Type B pancreatic cell (in vitro differentiated cells): ENCODE measurements around the gene SQSTM1. TPM values are rescaled to one million over a fixed set of nuclear protein-coding genes. Genes with fewer than 3 reads are reported as not detected.

ENCODE experiments used
- DNase-seq: peaks from one replicate; pipeline ENCODE4 v3.0.0; 2021; ENCODE audit warnings: mixed read lengths; ENCODE audit not compliant: unreplicated experiment; ENCODE audit errors: extremely low spot score
- H3K27ac Mint-ChIP-seq: 2 replicates; pipeline ENCODE4 v1.8.0; 2021; ENCODE audit warnings: mild to moderate bottlenecking, mixed read lengths
- H3K27me3 Mint-ChIP-seq: 2 replicates; pipeline ENCODE4 v1.8.0; 2021; ENCODE audit warnings: mixed read lengths
- H3K36me3 Mint-ChIP-seq: 2 replicates; pipeline ENCODE4 v1.8.0; 2021; ENCODE audit warnings: mixed read lengths
- H3K4me1 Mint-ChIP-seq: one replicate; pipeline ENCODE4 v1.8.0; 2021; ENCODE audit warnings: mixed read lengths; ENCODE audit not compliant: unreplicated experiment
- H3K4me3 Mint-ChIP-seq: 2 replicates; pipeline ENCODE4 v1.8.0; 2021; ENCODE audit warnings: mild to moderate bottlenecking, mixed read lengths
- H3K9me3 Mint-ChIP-seq: 2 replicates; pipeline ENCODE4 v1.8.0; 2021; ENCODE audit warnings: mixed read lengths
- CTCF ChIP-seq: fragments of 200-600 bp; sonication (generic); conservative IDR thresholded peaks from 2 replicates; pipeline ENCODE4 v1.5.0; 2021; ENCODE audit warnings: antibody characterized with exemption, mild to moderate bottlenecking
- total RNA-seq: library from RNA; stranded (reverse); gene quantifications from 2 replicates; pipeline ENCODE4 v1.2.1, GENCODE V29; 2021; ENCODE audit warnings: low replicate concordance

Gene SQSTM1
- total RNA-seq, 1 donor from 2014 or later = 133 TPM

- peaks cover 15% of the 10 kb centered on the region for H3K36me3 Mint-ChIP-seq
- no peak overlapping the region for H3K27ac Mint-ChIP-seq
- no peak overlapping the region for H3K4me3 Mint-ChIP-seq
These were observed 44.2 kb upstream of the SQSTM1 start for GRCh38 chr5:179776411-179776938.

GRCh38 chr5:179777456-179777855 is 43.2 kb upstream of the SQSTM1 start:
- H3K4me3 Mint-ChIP-seq = no peak overlapping the region
- H3K36me3 Mint-ChIP-seq = peaks cover 13% of the 10 kb centered on the region
- TF ChIP-seq CTCF = no peak
- H3K9me3 Mint-ChIP-seq = no peaks in the 10 kb centered on the region
- no peak overlapping the region for H3K27ac Mint-ChIP-seq
- H3K4me1 Mint-ChIP-seq = no peaks in the 10 kb centered on the region
- DNase-seq = no peak
- H3K27me3 Mint-ChIP-seq = no peaks in the 10 kb centered on the region

More at GRCh38 chr5:179776411-179776938, 44.2 kb upstream of the SQSTM1 start:
- no peaks in the 10 kb centered on the region for H3K4me1 Mint-ChIP-seq
- H3K9me3 Mint-ChIP-seq = no peaks in the 10 kb centered on the region
- no peak for TF ChIP-seq CTCF
- H3K27me3 Mint-ChIP-seq = no peaks in the 10 kb centered on the region
- no peak for DNase-seq

GRCh38 chr5:179777909-179778308 is 42.8 kb upstream of the SQSTM1 start:
- Mint-ChIP-seq H3K4me1 (no peaks in the 10 kb centered on the region), H3K4me3 (no peak overlapping the region)

GRCh38 chr5:179778591-179778990 is 42.1 kb upstream of the SQSTM1 start:
- H3K4me3 Mint-ChIP-seq = no peak overlapping the region
- no peak for TF ChIP-seq CTCF
- DNase-seq = no peak
- H3K4me1 Mint-ChIP-seq = no peaks in the 10 kb centered on the region
- H3K27me3 Mint-ChIP-seq = no peaks in the 10 kb centered on the region
- no peaks in the 10 kb centered on the region for H3K9me3 Mint-ChIP-seq
- H3K36me3 Mint-ChIP-seq = peaks cover 6% of the 10 kb centered on the region
- no peak overlapping the region for H3K27ac Mint-ChIP-seq

More at GRCh38 chr5:179777909-179778308, 42.8 kb upstream of the SQSTM1 start:
- peaks cover 10% of the 10 kb centered on the region for H3K36me3 Mint-ChIP-seq
- TF ChIP-seq CTCF = no peak
- H3K27me3 Mint-ChIP-seq = no peaks in the 10 kb centered on the region
- DNase-seq = no peak
- H3K27ac Mint-ChIP-seq = peak overlapping the region; percentile 22
- no peaks in the 10 kb centered on the region for H3K9me3 Mint-ChIP-seq

- TF ChIP-seq CTCF = no peak
- Mint-ChIP-seq H3K36me3 (peaks cover 6% of the 10 kb centered on the region), H3K27ac (no peak overlapping the region), H3K27me3 (no peaks in the 10 kb centered on the region), H3K4me3 (no peak overlapping the region), H3K9me3 (no peaks in the 10 kb centered on the region), H3K4me1 (no peaks in the 10 kb centered on the region)
- DNase-seq = no peak
These were observed 40.9 kb upstream of the SQSTM1 start for GRCh38 chr5:179779826-179780225.

GRCh38 chr5:179780362-179780761 is 40.3 kb upstream of the SQSTM1 start:
- Mint-ChIP-seq H3K4me3 (no peak overlapping the region), H3K27ac (no peak overlapping the region), H3K9me3 (no peaks in the 10 kb centered on the region), H3K27me3 (no peaks in the 10 kb centered on the region), H3K36me3 (peaks cover 6% of the 10 kb centered on the region), H3K4me1 (no peaks in the 10 kb centered on the region)
- DNase-seq = no peak
- no peak for TF ChIP-seq CTCF
